HTERT RPE-1 (cell line): ENCODE data around the gene LIF.

Source experiments
- in situ Hi-C: fragments of 300-500 bp; cut with MboI; formaldehyde crosslinking; loops from 4 replicates; pipeline ENCODE4 v1.14.3; 2020; ENCODE audit warnings: low sequenced_read_pairs

Gene LIF

GRCh38 chr22:30245985-30246813, at the start of gene LIF:
TSS of gene LIF (minus strand) at chr22:30246759. CDS start at chr22:30246695, 64 bp downstream.
- in situ Hi-C loops, result no loop called here

GRCh38 chr22:30296324-30296723, 49.8 kb upstream of the LIF start:
- in situ Hi-C loops, result no loop called here

- in situ Hi-C loops, result no loop called here
Observed at GRCh38 chr22:30295576-30295975, 49.0 kb upstream of the LIF start.

- in situ Hi-C loops, result no loop called here
Observed at GRCh38 chr22:30294830-30295229, 48.3 kb upstream of the LIF start.

- in situ Hi-C loops, result no loop called here
Observed at GRCh38 chr22:30294066-30294465, 47.5 kb upstream of the LIF start.

- in situ Hi-C loops, result no loop called here
Observed at GRCh38 chr22:30293026-30293425, 46.5 kb upstream of the LIF start.

GRCh38 chr22:30292069-30292970, 45.8 kb upstream of the LIF start:
- in situ Hi-C loops, result no loop called here

GRCh38 chr22:30291058-30291892, 44.7 kb upstream of the LIF start:
- in situ Hi-C loops, result no loop called here

GRCh38 chr22:30290342-30291057, 43.9 kb upstream of the LIF start:
- in situ Hi-C loops, result no loop called here

- in situ Hi-C loops, result no loop called here
Observed at GRCh38 chr22:30289980-30290313, 43.4 kb upstream of the LIF start.

GRCh38 chr22:30289141-30289979, 42.8 kb upstream of the LIF start, which contains the start of gene CASTOR1:
TSS of gene CASTOR1 (minus strand) at chr22:30289505. CDS start at chr22:30289497, 8 bp downstream.
- in situ Hi-C loops, result no loop called here

GRCh38 chr22:30288419-30289140, 42.0 kb upstream of the LIF start:
- in situ Hi-C loops, result no loop called here

- in situ Hi-C loops, result no loop called here
Observed at GRCh38 chr22:30287648-30288418, 41.3 kb upstream of the LIF start.

GRCh38 chr22:30286813-30287647, 40.5 kb upstream of the LIF start:
- in situ Hi-C loops, result no loop called here

- in situ Hi-C loops, result no loop called here
Observed at GRCh38 chr22:30286331-30286730, 39.8 kb upstream of the LIF start.

- in situ Hi-C loops, result no loop called here
Observed at GRCh38 chr22:30285846-30286200, 39.3 kb upstream of the LIF start.

- in situ Hi-C loops, result no loop called here
Observed at GRCh38 chr22:30285176-30285845, 38.8 kb upstream of the LIF start.
